Pancreas (tissue), 10 donors: Measurements from ENCODE around the gene UMOD. TPM values are rescaled to one million over a fixed set of nuclear protein-coding genes. Genes with fewer than 3 reads are reported as not detected.

ENCODE experiments used
- ATAC-seq, 4 donors: fragments of 200-7000 bp; cut with Tn5 transposase; one replicate each; pipeline versions ENCODE4 v1.8.0 to v1.9.1; 2020; ENCODE audit warnings: mild to moderate bottlenecking in 4 of 4, moderate library complexity in 4 of 4
- DNase-seq, 6 donors: peaks; one replicate each; pipeline ENCODE4 v3.0.0-alpha.2; 2020
- FAIRE-seq: peaks from 2 replicates; lab custom pipeline; 2012; peaks lifted over from hg19 to GRCh38; lab: Jason Lieb, UNC
- H3K27ac ChIP-seq, 4 donors: fragments of 200-600 bp; sonication (generic); 1 replicate in 3 of 4; 2 replicates in 1 of 4; pipeline versions ENCODE4 v1.5.0 to v1.8.0; 2020
- H3K27me3 ChIP-seq, 4 donors: fragments of 200-600 bp; one replicate each; pipeline ENCODE4 v1.8.0; 2021
- H3K36me3 ChIP-seq, 3 donors: fragments of 200-600 bp; sonication (generic) in 1 of 3; one replicate each; pipeline versions ENCODE4 v1.5.0 to v1.8.0; 2020 to 2021
- H3K4me1 ChIP-seq, 3 donors: fragments of 200-600 bp; one replicate each; pipeline ENCODE4 v1.8.0; 2021
- H3K4me3 ChIP-seq, 4 donors: fragments of 200-600 bp; sonication (generic) in 2 of 4; one replicate each; pipeline versions ENCODE4 v1.5.0 to v1.8.0; 2020 to 2021
- H3K9me3 ChIP-seq, 4 donors: fragments of 200-600 bp; one replicate each; pipeline ENCODE4 v1.8.0; 2021
- CTCF ChIP-seq, 4 donors: fragments of 200-600 bp; sonication (generic) in 3 of 4; IDR thresholded peaks; one replicate each; pipeline versions ENCODE4 v1.5.0 to v1.8.0; 2021; ENCODE audit warnings: antibody characterized with exemption in 4 of 4
- WGBS, 2 donors: extraction: QIAGEN DNeasy Blood & Tissue Kit; methylation state at CpG; one replicate each; pipeline ENCODE4 v1.1.7; 2013; 5-methylcytosine and 5-hydroxymethylcytosine counted together
- intact Hi-C, 3 donors: fragments of 100-400 bp; cut with DNase I; formaldehyde crosslinking; loops; one replicate each; pipeline versions ENCODE4 v1.11.1 to v1.14.2; 2022
- polyA plus RNA-seq, 2 donors: library from polyadenylated mRNA; stranded (reverse); fragments of 200-250 nt; gene quantifications; one replicate each; pipeline ENCODE4 v1.2.3, GENCODE V29; 2013
- total RNA-seq, 6 donors: library from RNA; stranded (reverse); fragmentation: NEBNext Ultra II Directional in 4 of 6; extraction: Animal tissue kit (Norgen Biotek cat#: 25700) in 4 of 6; gene quantifications; one replicate each; pipeline versions ENCODE4 v1.2.1 to v1.2.4, GENCODE V29; 2021 to 2023
- donor health status: healthy with polysubstance abuse.
- donor health status: DM: no; HTN: no; CAD: no; lungs with moderate emphysema.
- donor health status: DM: no; HTN: no; CAD: no.
- donor health status: control.
- donor health status: control.
- donor health status: Bipolar disorder and iron deficiency.
- donor health status: DM: yes; HTN: yes; CAD: no.
- donor health status: DM: no; HTN: no; CAD: no.
- donor health status: DM: no; HTN: no; CAD: no.
- donor health status: DM: yes; HTN: yes; CAD: no.

UMOD gene
- total and polyA plus RNA-seq, 8 donors = 1.3 to 9.6 (median 3.4) TPM

- intact Hi-C loops = no loop called here
- no peaks in the 10 kb centered on the region for H3K36me3 ChIP-seq
- H3K4me3 ChIP-seq = peak overlapping the region in 3 of 4 donors; percentile 0 to 27 (median 9)
- FAIRE-seq = no peak
- no peak for TF ChIP-seq CTCF (IDR thresholded peaks at IDR 0.05)
- 55 to 57% methylated on average over 12 of the region's 12 CpGs for WGBS, 2 donors
- H3K4me1 ChIP-seq = peaks cover 7% of the 10 kb centered on the region in 3 donors
- DNase-seq = peak in 3 of 6 donors; percentile 55 to 71 (median 56)
- H3K27me3 ChIP-seq = no peaks in the 10 kb centered on the region
- peak overlapping the region; percentile 53 to 62 (median 58) for H3K27ac ChIP-seq
- ATAC-seq = peak; percentile 55 to 75 (median 60)
- no peaks in the 10 kb centered on the region for H3K9me3 ChIP-seq
Measured at GRCh38 chr16:20347666-20348364, 4.7 kb downstream of the UMOD start.

- Histone ChIP-seq H3K36me3 (no peaks in the 10 kb centered on the region), H3K4me1 (no peaks in the 10 kb centered on the region), H3K9me3 (no peaks in the 10 kb centered on the region), H3K27me3 (no peaks in the 10 kb centered on the region), H3K27ac (no peak overlapping the region), H3K4me3 (no peak overlapping the region)
- WGBS, 2 donors = 74 to 82% methylated on average over 5 of the region's 5 CpGs
- no peak for TF ChIP-seq CTCF (IDR thresholded peaks at IDR 0.05)
- intact Hi-C loops = no loop called here
- DNase-seq = no peak
- ATAC-seq = no peak
- no peak for FAIRE-seq
Measured at GRCh38 chr16:20344611-20345010, 7.9 kb downstream of the UMOD start.

- no peak for FAIRE-seq
- WGBS, 2 donors = 92% methylated on average over 3 of the region's 3 CpGs
- intact Hi-C loops = no loop called here
- Histone ChIP-seq H3K9me3 (no peaks in the 10 kb centered on the region), H3K27me3 (no peaks in the 10 kb centered on the region), H3K36me3 (no peaks in the 10 kb centered on the region), H3K27ac (no peak overlapping the region), H3K4me1 (peaks cover 0 to 10% (median 0%) of the 10 kb centered on the region in 3 donors), H3K4me3 (no peak overlapping the region)
- ATAC-seq = no peak
- DNase-seq = no peak
- no peak for TF ChIP-seq CTCF (IDR thresholded peaks at IDR 0.05)
Measured at GRCh38 chr16:20339744-20340143, 12.8 kb downstream of the UMOD start.

GRCh38 chr16:20336955-20337354 is 15.6 kb downstream of the UMOD start:
- intact Hi-C loops = no loop called here
- no peak for FAIRE-seq
- no peak overlapping the region for H3K4me3 ChIP-seq
- peak overlapping the region in 2 of 4 donors; percentile 34 to 51 for H3K27ac ChIP-seq
- H3K36me3 ChIP-seq = no peaks in the 10 kb centered on the region
- H3K9me3 ChIP-seq = no peaks in the 10 kb centered on the region
- 31 to 34% methylated on average over 2 of the region's 2 CpGs for WGBS, 2 donors
- peaks cover 0 to 15% (median 9%) of the 10 kb centered on the region in 3 donors for H3K4me1 ChIP-seq
- TF ChIP-seq CTCF (IDR thresholded peaks at IDR 0.05) = no peak
- ATAC-seq = peak in 3 of 4 donors; percentile 0 to 38 (median 19)
- H3K27me3 ChIP-seq = no peaks in the 10 kb centered on the region
- no peak for DNase-seq

GRCh38 chr16:20334396-20334795 is 18.1 kb downstream of the UMOD start:
- H3K4me1 ChIP-seq = peaks cover 0 to 37% (median 24%) of the 10 kb centered on the region in 3 donors
- WGBS, 2 donors = 62 to 74% methylated on average over 1 of the region's 1 CpG
- no peak overlapping the region for H3K27ac ChIP-seq
- TF ChIP-seq CTCF (IDR thresholded peaks at IDR 0.05) = no peak
- no peak for FAIRE-seq
- H3K4me3 ChIP-seq = no peak overlapping the region
- DNase-seq = no peak
- H3K27me3 ChIP-seq = no peaks in the 10 kb centered on the region
- H3K9me3 ChIP-seq = no peaks in the 10 kb centered on the region
- ATAC-seq = no peak
- intact Hi-C loops = no loop called here
- H3K36me3 ChIP-seq = no peaks in the 10 kb centered on the region
